Endothelial cell of umbilical vein (primary cell): ENCODE data around the gene LPAR3. TPM values are rescaled to one million over a fixed set of nuclear protein-coding genes. Genes with fewer than 3 reads are reported as not detected.

Experiments used
- BruUV-seq: library from RNA; stranded (reverse); fragments of 400-500 nt; replicated peaks from 2 replicates; lab custom pipeline; 2021; lab: Mats Ljungman, UMichigan
- CTCF ChIA-PET: fragments of 300-600, 350-600 bp; sonication (Branson Sonifier 250); formaldehyde crosslinking; loops from one replicate; lab custom pipeline; 2021; ENCODE audit warnings: antibody characterized with exemption, inconsistent platforms; lab: Charles Lee
- POLR2A ChIA-PET: fragments of 300-600, 350-600 bp; sonication (Branson Sonifier 250); formaldehyde crosslinking; loops from one replicate; lab custom pipeline; 2021; ENCODE audit warnings: antibody characterized with exemption, inconsistent platforms; lab: Charles Lee
- DNase-seq: peaks from one replicate; pipeline ENCODE4 v3.0.0-alpha.2; 2011; ENCODE audit warnings: low read depth, low spot score
- FAIRE-seq: peaks from 2 replicates; lab custom pipeline; 2011; peaks lifted over from hg19 to GRCh38; lab: Jason Lieb, UNC
- H2AFZ ChIP-seq: 2 replicates; pipeline ENCODE4 v1.6.0; 2012; ENCODE audit warnings: low read depth, low read length, control low read depth, inconsistent platforms
- H3K27ac ChIP-seq: 2 replicates; pipeline ENCODE4 v1.5.1; 2011; ENCODE audit warnings: low read depth, mild to moderate bottlenecking, control low read depth, low read length, moderate library complexity; ENCODE audit not compliant: insufficient read depth
- H3K27me3 ChIP-seq, 2 experiments: 2 replicates each; pipeline versions ENCODE4 v1.6.0 to v1.6.1; 2011; ENCODE audit warnings: low read length in 2 of 2, mixed read lengths in 1 of 2; ENCODE audit not compliant: control insufficient read depth in 2 of 2, insufficient read depth in 2 of 2
- H3K36me3 ChIP-seq, 2 experiments: 2 replicates in 1 of 2; 3 replicates in 1 of 2; pipeline ENCODE4 v1.5.1; 2011; ENCODE audit warnings: low read length in 2 of 2, mild to moderate bottlenecking in 1 of 2, moderate library complexity in 1 of 2; ENCODE audit not compliant: control insufficient read depth in 2 of 2, insufficient read depth in 2 of 2; ENCODE audit errors: extremely low read depth in 1 of 2
- H3K4me1 ChIP-seq: 3 replicates; pipeline ENCODE4 v1.5.1; 2011; ENCODE audit warnings: mild to moderate bottlenecking, low read length; ENCODE audit not compliant: control insufficient read depth, insufficient read depth; ENCODE audit errors: extremely low read depth
- H3K4me2 ChIP-seq: 2 replicates; pipeline ENCODE4 v1.6.1; 2011; ENCODE audit warnings: low read length, control low read depth, mixed read lengths; ENCODE audit not compliant: insufficient read depth
- H3K4me3 ChIP-seq, 3 experiments: fragments of 200-600 bp in 1 of 3; sonication (generic), shearing (Covaris generic) in 1 of 3; replicated peaks in 1 of 3; 2 replicates each; pipeline ENCODE4 v1.5.1; 2011 to 2016; ENCODE audit warnings: control low read depth in 3 of 3, low read length in 3 of 3, mild to moderate bottlenecking in 2 of 3, inconsistent platforms in 1 of 3, low read depth in 1 of 3, moderate library complexity in 1 of 3; ENCODE audit not compliant: insufficient read depth in 1 of 3
- H3K79me2 ChIP-seq: 2 replicates; pipeline ENCODE4 v1.6.0; 2012; ENCODE audit warnings: low read length, inconsistent platforms; ENCODE audit not compliant: control insufficient read depth, insufficient read depth
- H3K9ac ChIP-seq: replicated peaks from 2 replicates; pipeline ENCODE3; 2011; ENCODE audit warnings: low read length, control low read depth; ENCODE audit not compliant: insufficient read depth; ENCODE audit errors: extremely low read depth
- H3K9me1 ChIP-seq: replicated peaks from 3 replicates; pipeline ENCODE4 v1.6.0; 2011; ENCODE audit warnings: mild to moderate bottlenecking, low read length; ENCODE audit not compliant: control insufficient read depth, insufficient read depth; ENCODE audit errors: extremely low read depth
- H3K9me3 ChIP-seq: replicated peaks from 2 replicates; pipeline ENCODE4 v1.5.1; 2012; ENCODE audit warnings: low read length, inconsistent platforms; ENCODE audit not compliant: control insufficient read depth, insufficient read depth
- H4K20me1 ChIP-seq: replicated peaks from 2 replicates; pipeline ENCODE3; 2011; ENCODE audit warnings: mild to moderate bottlenecking, low read length; ENCODE audit not compliant: control insufficient read depth, insufficient read depth; ENCODE audit errors: extremely low read depth
- EZH2 ChIP-seq: IDR thresholded peaks from 2 replicates; pipeline ENCODE4 v1.6.1; 2012; ENCODE audit warnings: borderline replicate concordance, low read depth, mild to moderate bottlenecking, moderate library complexity, low read length, inconsistent platforms; ENCODE audit not compliant: severe bottlenecking
- FOS ChIP-seq: IDR thresholded peaks from 2 replicates; pipeline ENCODE4 v1.6.1; 2011; ENCODE audit warnings: mild to moderate bottlenecking, low read length, moderate library complexity, borderline replicate concordance; ENCODE audit not compliant: insufficient read depth
- GATA2 ChIP-seq: IDR thresholded peaks from 2 replicates; pipeline ENCODE4 v1.7.0; 2011; ENCODE audit warnings: low read depth, mild to moderate bottlenecking, moderate library complexity, mixed read lengths, low read length; ENCODE audit not compliant: insufficient read length, insufficient read depth
- JUN ChIP-seq: IDR thresholded peaks from 2 replicates; pipeline ENCODE4 v1.6.1; 2011; ENCODE audit warnings: borderline replicate concordance, low read depth; ENCODE audit not compliant: insufficient read length, insufficient read depth
- MYC ChIP-seq: IDR thresholded peaks from one replicate; pipeline ENCODE4 v1.6.1; 2011; ENCODE audit warnings: mild to moderate bottlenecking, low read depth, low read length
- POLR2A ChIP-seq: IDR thresholded peaks from 2 replicates; pipeline ENCODE4 v1.6.1; 2012; ENCODE audit warnings: low read depth, mild to moderate bottlenecking, control low read depth, low read length
- POLR2AphosphoS5 ChIP-seq: IDR thresholded peaks from 2 replicates; pipeline ENCODE4 v1.6.1; 2012; ENCODE audit warnings: low read depth, mild to moderate bottlenecking, control low read depth, low read length, moderate library complexity; ENCODE audit not compliant: insufficient read depth
- dilution Hi-C: fragments of 300-500 bp; cut with MboI; formaldehyde crosslinking; loops from one replicate; pipeline ENCODE4 v1.15.0; 2019; ENCODE audit warnings: low sequenced_read_pairs; ENCODE audit not compliant: extremely low pct_ligation_motif_present
- intact Hi-C: fragments of 100-400 bp; cut with micrococcal nuclease; formaldehyde crosslinking; loops from one replicate; pipeline ENCODE4 v1.10.0; 2022
- polyA plus RNA-seq, 4 experiments: library from polyadenylated mRNA; depleted of rRNA in 3 of 4; stranded (reverse) in 3 of 4; unstranded in 1 of 4; fragments of >200 nt; gene quantifications; 2 replicates each; pipeline versions ENCODE4 v1.2.1 to v1.2.3, GENCODE V29; 2011 to 2012; ENCODE audit warnings: missing spikeins in 1 of 4
- total RNA-seq: library from RNA; stranded (reverse); gene quantifications from 2 replicates; pipeline ENCODE4 v1.2.3, GENCODE V29; 2021
- TF ChIP-seq, protein P1 (sequence below), 2 donors: IDR thresholded peaks; 1 replicate in 1 of 2; 2 replicates in 1 of 2; pipeline ENCODE4 v1.5.1; 2011; ENCODE audit warnings: low read length in 2 of 2, mild to moderate bottlenecking in 2 of 2, moderate library complexity in 2 of 2, control low read depth in 1 of 2, inconsistent platforms in 1 of 2, low read depth in 1 of 2; ENCODE audit not compliant: insufficient read depth in 1 of 2; ENCODE audit errors: extremely low read depth in 1 of 2
- TF ChIP-seq, protein P2 (sequence below): IDR thresholded peaks from 2 replicates; pipeline ENCODE4 v1.6.1; 2011; ENCODE audit not compliant: insufficient read depth, insufficient read length

LPAR3 gene
- total and polyA plus RNA-seq, 2 donors (not counting 3 experiments of a cell fraction or from before 2014, with no cell fraction given) = not detected

GRCh38 chr1:84899969-84900368, 7.0 kb upstream of the LPAR3 start:
- no peaks in the 10 kb centered on the region for H3K36me3 ChIP-seq
- dilution Hi-C loops (no loop called here), intact Hi-C loops (loop anchor here (2.0 kb wide), 1 partner anchor 33 kb away; no protein-coding TSS in a partner anchor)
- no TSS peak for BruUV-seq
- TF ChIP-seq JUN (no peak), POLR2A (no peak), MYC (no peak), POLR2AphosphoS5 (no peak)
- TF ChIP-seq, protein P1, sequence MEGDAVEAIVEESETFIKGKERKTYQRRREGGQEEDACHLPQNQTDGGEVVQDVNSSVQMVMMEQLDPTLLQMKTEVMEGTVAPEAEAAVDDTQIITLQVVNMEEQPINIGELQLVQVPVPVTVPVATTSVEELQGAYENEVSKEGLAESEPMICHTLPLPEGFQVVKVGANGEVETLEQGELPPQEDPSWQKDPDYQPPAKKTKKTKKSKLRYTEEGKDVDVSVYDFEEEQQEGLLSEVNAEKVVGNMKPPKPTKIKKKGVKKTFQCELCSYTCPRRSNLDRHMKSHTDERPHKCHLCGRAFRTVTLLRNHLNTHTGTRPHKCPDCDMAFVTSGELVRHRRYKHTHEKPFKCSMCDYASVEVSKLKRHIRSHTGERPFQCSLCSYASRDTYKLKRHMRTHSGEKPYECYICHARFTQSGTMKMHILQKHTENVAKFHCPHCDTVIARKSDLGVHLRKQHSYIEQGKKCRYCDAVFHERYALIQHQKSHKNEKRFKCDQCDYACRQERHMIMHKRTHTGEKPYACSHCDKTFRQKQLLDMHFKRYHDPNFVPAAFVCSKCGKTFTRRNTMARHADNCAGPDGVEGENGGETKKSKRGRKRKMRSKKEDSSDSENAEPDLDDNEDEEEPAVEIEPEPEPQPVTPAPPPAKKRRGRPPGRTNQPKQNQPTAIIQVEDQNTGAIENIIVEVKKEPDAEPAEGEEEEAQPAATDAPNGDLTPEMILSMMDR (IDR thresholded peaks at IDR 0.05; ENCODE audit: extremely low read depth in 1 of 2, insufficient read depth in 1 of 2, low read depth in 1 of 2, low read length in 2 of 2) = no peak
- ChIA-PET POLR2A (no interaction called here), CTCF (no interaction called here)
- no peaks in the 10 kb centered on the region for H3K79me2 ChIP-seq
- H3K27ac ChIP-seq = no peak overlapping the region
- H4K20me1 ChIP-seq = no peaks in the 10 kb centered on the region
- peaks cover 3 to 10% of the 10 kb centered on the region in 2 experiments for H3K27me3 ChIP-seq
- H2AFZ ChIP-seq = no peak overlapping the region
- H3K4me2 ChIP-seq = no peak overlapping the region
- H3K4me1 ChIP-seq = no peaks in the 10 kb centered on the region
- H3K9me3 ChIP-seq = no peaks in the 10 kb centered on the region
- FAIRE-seq (no peak), DNase-seq (no peak)
- no peak overlapping the region for H3K9ac ChIP-seq
- H3K4me3 ChIP-seq = no peak overlapping the region
- no peaks in the 10 kb centered on the region for H3K9me1 ChIP-seq

DNA sequence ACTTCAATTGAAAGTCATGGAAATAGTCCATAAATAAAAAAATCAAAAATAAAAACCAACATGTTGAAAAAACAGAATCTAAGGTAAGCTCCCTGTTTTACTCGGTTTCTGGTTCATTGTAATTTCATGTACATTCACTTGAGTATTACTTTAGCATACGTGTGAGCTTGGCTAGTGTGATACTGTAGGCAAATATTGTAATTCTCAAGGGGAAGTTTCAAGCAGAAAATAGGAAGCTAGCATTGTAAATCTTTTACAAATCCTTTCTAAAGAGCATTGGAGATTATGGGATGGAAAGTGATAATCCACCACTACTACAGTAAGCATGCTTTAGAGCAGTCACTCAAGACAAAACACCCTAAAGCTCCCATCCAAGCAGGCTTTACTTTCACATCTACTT, 3.3 kb upstream of the LPAR3 start:
- no peaks in the 10 kb centered on the region for H3K36me3 ChIP-seq
- DNase-seq (no peak), FAIRE-seq (no peak)
- ChIA-PET CTCF (interaction anchor here (1.5 to 2.1 kb wide), 2 partner anchors 94 to 125 kb away, joined by 4 to 5 read pairs; no protein-coding TSS in a partner anchor), POLR2A (no interaction called here)
- no peak for TF ChIP-seq FOS
- TF ChIP-seq MYC = no peak
- TF ChIP-seq, protein P2, sequence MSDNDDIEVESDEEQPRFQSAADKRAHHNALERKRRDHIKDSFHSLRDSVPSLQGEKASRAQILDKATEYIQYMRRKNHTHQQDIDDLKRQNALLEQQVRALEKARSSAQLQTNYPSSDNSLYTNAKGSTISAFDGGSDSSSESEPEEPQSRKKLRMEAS = no peak
- TF ChIP-seq POLR2AphosphoS5 = no peak
- no peak for TF ChIP-seq POLR2A
- TF ChIP-seq EZH2 = no peak
- TF ChIP-seq, protein P1 (IDR thresholded peaks at IDR 0.05; ENCODE audit: extremely low read depth in 1 of 2, insufficient read depth in 1 of 2, low read depth in 1 of 2, low read length in 2 of 2) = no peak
- TF ChIP-seq JUN = no peak
- no peak for TF ChIP-seq GATA2
- dilution Hi-C loops (no loop called here), intact Hi-C loops (no loop called here)
- H3K27me3 ChIP-seq = peaks cover 22 to 43% of the 10 kb centered on the region in 2 experiments
- H3K9ac ChIP-seq = no peak overlapping the region
- no peaks in the 10 kb centered on the region for H4K20me1 ChIP-seq
- no peaks in the 10 kb centered on the region for H3K79me2 ChIP-seq
- H3K4me2 ChIP-seq = no peak overlapping the region
- H3K9me3 ChIP-seq = no peaks in the 10 kb centered on the region
- H3K4me1 ChIP-seq = no peaks in the 10 kb centered on the region
- no TSS peak for BruUV-seq
- no peak overlapping the region for H3K4me3 ChIP-seq
- H3K9me1 ChIP-seq = no peaks in the 10 kb centered on the region
- H2AFZ ChIP-seq = no peak overlapping the region
- H3K27ac ChIP-seq = no peak overlapping the region
